Sciatic nerve (tissue), 2 donors: Measurements from ENCODE around the gene ABHD17B. TPM values are rescaled to one million over a fixed set of nuclear protein-coding genes. Genes with fewer than 3 reads are reported as not detected.
A peak's percentile ranks its signal among the peaks of the same experiment; 100 is the strongest.

Experiments
- ATAC-seq: fragments of 200-7000 bp; cut with Tn5 transposase; one replicate; pipeline ENCODE4 v1.9.1; 2020; ENCODE audit warnings: mild to moderate bottlenecking, moderate library complexity
- DNase-seq: peaks from one replicate; pipeline ENCODE4 v3.0.0-alpha.2; 2020; ENCODE audit warnings: low spot score
- intact Hi-C: fragments of 100-400 bp; cut with DNase I; formaldehyde crosslinking; loops from one replicate; pipeline ENCODE4 v1.14.2; 2022
- total RNA-seq: library from RNA; stranded (reverse); fragmentation: NEBNext Ultra II Directional; extraction: Animal tissue kit (Norgen Biotek cat#: 25700); gene quantifications from one replicate; pipeline ENCODE4 v1.2.1, GENCODE V29; 2021
- donor health status: DM: no; HTN: no; CAD: no.
- donor health status: DM: no; HTN: no; CAD: no.

ABHD17B gene
- total RNA-seq, 1 donor from 2014 or later, result 14.4 TPM

- ATAC-seq, result no peak
- intact Hi-C loops, result no loop called here
- no peak for DNase-seq
These were observed 71.3 kb downstream of the ABHD17B start for GRCh38 chr9:71839668-71840067.

DNA sequence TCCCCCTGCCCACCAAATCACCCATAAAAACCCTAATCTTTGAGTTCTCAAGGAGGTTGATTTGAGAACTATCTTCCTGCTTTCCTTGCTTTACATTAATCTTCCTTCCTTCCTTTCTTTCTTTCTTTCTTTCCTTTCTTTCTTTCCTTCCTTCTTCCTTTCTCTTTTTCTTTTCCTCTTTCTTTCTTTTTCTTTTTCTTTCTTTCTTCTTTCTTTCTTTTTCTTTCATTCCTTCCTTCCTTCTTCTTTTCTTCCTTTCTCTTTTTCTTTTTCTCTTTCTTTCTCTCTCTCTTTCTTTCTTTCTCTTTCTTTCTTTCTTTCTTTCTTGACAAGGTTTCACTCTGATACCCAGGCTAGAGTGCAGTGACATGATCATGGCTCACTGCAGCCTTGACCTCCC, 75.4 kb downstream of the ABHD17B start:
- DNase-seq, result no peak
- ATAC-seq, result no peak
- intact Hi-C loops, result no loop called here

DNA sequence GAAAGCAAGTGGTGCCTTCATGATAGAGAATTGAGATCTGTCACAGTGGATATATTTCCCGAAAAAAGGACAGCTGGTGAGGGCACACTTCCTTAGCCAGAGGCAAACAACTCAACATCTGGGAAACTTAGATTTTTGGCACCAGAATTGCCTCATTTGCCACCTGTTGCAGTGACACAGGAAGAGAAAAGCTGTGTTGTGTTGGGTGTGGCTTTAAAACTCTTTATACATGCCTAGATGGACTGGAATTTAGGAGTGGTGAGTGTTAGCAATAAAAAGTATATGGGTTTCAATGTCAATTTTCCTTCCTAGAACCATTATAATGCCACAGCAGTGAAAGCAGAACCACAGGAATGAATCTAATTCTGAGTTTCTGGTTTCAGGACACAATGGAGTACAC, 80.1 kb downstream of the ABHD17B start:
- DNase-seq, result no peak

GRCh38 chr9:71830153-71830552, 80.8 kb downstream of the ABHD17B start:
- peak; percentile 57 for ATAC-seq
- no peak for DNase-seq
- intact Hi-C loops, result no loop called here

More for the DNA sequence above, 80.1 kb downstream of the ABHD17B start:
- no peak for ATAC-seq
- intact Hi-C loops, result no loop called here

DNA sequence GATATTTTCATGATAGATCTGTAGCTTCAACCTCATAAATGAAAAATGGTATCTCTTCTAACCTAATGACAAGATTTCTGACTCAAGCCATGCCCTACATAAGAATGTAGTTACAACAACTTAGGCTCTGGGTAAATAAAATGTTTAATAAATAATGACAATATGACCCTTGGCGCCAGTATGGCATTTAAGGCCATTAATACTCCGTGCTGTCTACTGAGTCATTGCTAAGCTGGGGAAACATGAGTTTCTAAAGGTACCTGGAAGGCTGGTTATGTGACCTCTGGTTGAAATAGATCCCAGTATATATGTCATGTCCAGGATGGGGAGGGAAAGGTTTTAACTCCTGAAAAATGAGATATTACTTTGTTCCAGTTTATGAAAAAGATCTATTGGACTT, 84.7 kb downstream of the ABHD17B start:
- intact Hi-C loops, result no loop called here

GRCh38 chr9:71824257-71824656, 86.7 kb downstream of the ABHD17B start:
- intact Hi-C loops, result no loop called here
- ATAC-seq (no peak), DNase-seq (no peak)

More for the DNA sequence above, 84.7 kb downstream of the ABHD17B start:
- DNase-seq (no peak), ATAC-seq (no peak)

DNA sequence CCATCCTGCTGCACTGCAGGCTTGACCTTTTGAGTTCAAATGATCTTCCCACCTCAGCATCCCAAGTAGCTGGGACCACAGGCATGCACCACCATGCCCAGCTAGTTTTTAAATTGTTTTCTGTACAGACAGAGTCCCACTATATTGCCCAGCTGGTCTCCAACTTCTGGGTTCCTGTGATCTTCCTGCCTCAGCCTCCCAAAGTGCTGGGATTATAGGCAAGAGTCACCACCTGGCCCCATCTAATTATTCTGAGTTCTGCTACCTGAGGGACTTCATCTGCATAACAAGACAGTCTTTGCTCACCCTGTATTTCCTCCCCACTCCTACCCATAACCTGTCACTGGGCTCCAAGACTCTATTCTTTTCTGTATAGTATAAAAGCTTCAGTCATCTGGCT, 88.1 kb downstream of the ABHD17B start:
- no peak for ATAC-seq
- DNase-seq, result no peak
- intact Hi-C loops, result no loop called here

GRCh38 chr9:71822456-71822855, 88.5 kb downstream of the ABHD17B start:
- ATAC-seq (no peak), DNase-seq (no peak)
- intact Hi-C loops, result no loop called here

DNA sequence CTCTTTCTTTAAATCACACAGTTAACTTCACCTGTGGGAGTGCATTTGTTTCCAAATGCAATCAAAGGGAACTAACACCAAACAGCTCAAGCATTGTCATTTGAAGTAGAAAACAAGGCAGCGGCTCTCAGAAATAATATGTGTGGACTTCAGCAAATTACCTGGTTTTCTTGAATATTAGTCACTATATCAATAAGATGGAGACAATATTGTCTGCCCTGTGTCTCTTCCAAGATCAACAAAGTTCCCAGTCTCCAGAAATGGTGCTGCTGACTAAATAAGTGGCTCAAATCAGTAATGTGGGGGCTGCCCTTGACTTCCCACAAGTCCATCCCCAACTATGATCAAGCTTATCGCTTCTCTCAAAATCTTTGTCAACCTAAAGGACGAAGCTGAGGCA, 89.6 kb downstream of the ABHD17B start:
- intact Hi-C loops, result no loop called here
- ATAC-seq, result no peak
- no peak for DNase-seq

DNA sequence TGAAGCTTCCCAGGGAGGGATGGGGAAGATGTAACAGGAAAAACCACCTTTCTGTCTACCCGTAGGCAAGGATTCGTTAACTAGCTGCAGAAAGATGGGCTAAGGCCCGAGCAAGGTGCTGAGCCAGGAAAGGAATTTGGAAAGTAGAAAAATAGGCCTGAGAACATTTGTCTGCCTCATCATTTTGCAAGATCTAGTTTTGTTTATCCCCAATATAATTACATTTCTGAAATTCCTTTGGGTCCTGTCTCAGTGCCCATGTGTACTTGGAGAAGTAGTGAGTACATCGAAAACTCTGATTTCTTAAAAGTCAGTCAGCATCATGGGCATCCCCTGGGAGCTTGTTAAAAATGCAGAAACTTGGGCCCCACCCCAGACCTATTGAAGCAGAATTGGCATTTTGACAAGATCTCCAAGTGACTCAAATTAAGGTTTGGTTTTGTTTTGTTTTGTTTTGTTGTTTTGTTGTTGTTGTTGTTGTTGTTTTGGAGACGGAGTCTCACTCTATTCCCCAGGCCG, 90.5 kb downstream of the ABHD17B start:
- ATAC-seq (no peak), DNase-seq (no peak)
- intact Hi-C loops, result no loop called here

GRCh38 chr9:71819115-71819739, 91.8 kb downstream of the ABHD17B start:
- intact Hi-C loops, result loop anchor here (10.0 kb wide), 1 partner anchor 206 kb away; no protein-coding TSS in a partner anchor
- ATAC-seq, result no peak
- no peak for DNase-seq

- ATAC-seq (no peak), DNase-seq (no peak)
- intact Hi-C loops, result loop anchor here (10.0 kb wide), 1 partner anchor 208 kb away; no protein-coding TSS in a partner anchor
These were observed 94.0 kb downstream of the ABHD17B start for GRCh38 chr9:71816916-71817451.

Other genes with a start within 250 kb of the ABHD17B start
- gene CEMIP2, start 142.7 kb downstream of the ABHD17B start, total RNA-seq, result 111 TPM
- gene C9orf85, start 446 bp upstream of the ABHD17B start, total RNA-seq, result 12.2 TPM
- not detected for gene C9orf57, start 149.4 kb upstream of the ABHD17B start, total RNA-seq
- 2.4 TPM for gene GDA, start 238.2 kb upstream of the ABHD17B start, total RNA-seq